Measurements from ENCODE around the gene NUP43. TPM values are rescaled to one million over a fixed set of nuclear protein-coding genes. Genes with fewer than 3 reads are reported as not detected.

The NUP43 gene, protein sequence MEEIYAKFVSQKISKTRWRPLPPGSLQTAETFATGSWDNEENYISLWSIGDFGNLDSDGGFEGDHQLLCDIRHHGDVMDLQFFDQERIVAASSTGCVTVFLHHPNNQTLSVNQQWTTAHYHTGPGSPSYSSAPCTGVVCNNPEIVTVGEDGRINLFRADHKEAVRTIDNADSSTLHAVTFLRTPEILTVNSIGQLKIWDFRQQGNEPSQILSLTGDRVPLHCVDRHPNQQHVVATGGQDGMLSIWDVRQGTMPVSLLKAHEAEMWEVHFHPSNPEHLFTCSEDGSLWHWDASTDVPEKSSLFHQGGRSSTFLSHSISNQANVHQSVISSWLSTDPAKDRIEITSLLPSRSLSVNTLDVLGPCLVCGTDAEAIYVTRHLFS
- 16.0 and 17.6 TPM in 2 replicates for total RNA-seq

DNA sequence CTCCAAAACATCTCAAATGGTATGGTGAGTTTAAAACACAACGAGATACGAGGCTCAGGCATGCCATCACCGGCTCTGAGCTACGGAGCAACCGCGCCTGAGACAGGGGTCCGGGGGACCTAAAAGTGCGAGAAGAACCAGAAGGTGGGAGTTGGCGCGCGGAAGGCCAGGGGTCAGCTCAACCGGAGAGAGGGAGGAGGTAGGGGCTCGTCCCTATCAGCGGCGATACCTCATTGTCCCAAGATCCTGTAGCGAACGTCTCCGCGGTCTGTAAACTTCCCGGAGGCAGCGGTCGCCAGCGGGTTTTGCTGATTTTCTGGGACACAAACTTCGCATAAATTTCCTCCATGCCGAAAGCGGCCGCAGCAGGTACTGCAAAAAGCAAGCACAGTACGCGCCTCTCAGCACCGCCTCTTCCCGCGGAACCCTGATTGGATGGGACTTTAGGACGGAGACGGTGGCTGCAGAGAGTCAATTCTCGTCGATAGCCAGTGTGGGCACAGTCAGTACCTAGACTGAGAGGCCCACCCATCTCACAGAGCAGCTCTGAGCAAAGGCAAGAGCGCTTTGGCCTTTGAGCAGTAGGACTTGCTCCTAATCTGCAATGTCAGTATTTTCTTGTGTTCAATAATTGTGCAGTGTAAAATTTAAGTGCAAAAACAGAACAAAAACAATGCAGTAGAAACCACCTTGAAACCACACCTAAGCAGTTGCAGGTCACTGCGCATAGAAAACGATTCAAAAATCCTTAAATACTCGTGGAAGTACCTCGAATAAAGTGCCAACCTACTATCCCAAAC, at the start of gene NUP43:
NUP43 (minus strand) TSS at position 383 of the 800 bp plus-strand sequence; CDS start at position 349, 34 bp downstream.

DNA sequence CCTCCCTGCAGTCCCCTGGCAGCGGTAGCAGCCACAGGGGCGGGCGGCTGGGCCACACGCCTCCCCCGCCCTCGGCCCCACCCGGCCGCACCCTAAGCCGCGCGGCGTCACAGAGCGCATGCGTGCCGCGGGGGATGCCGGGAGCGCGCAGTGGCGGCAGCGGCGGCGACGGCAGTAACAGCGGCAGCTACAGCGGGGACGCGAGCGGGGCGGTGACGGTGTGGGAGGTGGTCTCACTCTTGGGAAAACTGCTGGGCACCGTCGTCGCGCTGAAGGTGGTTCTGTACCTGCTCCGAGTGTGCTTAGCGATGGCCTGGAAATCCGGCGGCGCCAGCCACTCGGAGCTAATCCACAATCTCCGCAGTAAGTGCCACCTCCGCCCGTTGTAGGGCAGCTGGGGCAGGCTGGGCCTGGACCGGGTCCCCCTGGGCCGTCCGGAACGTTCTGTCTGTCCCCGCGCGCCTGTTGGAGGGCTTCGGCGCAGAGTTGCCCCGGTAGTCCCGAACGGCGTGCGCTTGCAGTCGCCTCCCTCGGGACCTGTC, 3.3 kb upstream of the NUP43 start, which contains the start of gene PCMT1:
PCMT1 (plus strand) TSS at position 148 of the 542 bp plus-strand sequence; CDS start at position 309, 161 bp downstream.

DNA sequence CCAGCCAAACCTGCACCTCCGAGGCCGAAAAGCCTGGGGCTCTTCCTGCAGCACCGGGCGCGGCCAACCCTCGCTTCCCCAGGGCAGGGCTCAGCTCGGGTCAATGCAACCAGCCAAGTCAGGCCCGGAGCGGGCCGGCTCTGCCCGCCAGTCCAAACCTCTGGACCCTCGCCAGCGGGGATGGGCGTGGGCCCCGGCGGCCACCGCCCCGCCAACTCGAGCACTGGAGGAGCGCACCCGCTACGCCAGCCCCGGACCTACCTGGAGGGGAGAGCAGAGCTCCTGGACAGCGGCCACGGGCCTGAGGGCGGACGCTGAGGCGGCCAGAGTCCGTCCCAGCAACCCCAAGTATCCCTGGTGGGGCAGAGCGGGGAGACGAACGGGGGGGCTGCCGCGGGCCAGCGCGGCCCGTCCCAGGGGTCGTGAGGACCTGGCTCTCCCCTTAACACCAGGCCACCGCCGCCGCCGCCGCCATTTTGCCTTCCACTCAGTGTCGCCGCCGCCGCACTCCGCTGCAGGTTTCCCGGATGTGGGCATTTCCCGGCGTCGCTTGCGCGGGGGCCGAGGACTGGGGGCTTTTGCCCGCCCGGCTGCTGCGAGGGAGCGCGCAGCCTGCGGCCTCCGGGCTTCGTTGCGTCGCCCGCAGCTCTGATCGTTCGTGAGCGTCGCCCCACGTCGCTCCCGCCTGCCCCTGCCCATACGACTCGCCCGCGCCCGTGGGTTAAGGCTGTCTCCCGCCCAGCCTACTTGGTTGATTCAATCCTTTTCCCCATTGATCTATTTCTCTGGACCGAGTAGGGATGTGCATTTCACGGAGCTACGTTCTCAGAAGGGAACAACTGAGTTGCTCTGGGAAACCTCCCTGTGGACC, 28.5 kb downstream of the NUP43 start, which contains the start of gene LATS1:
LATS1 (minus strand) TSS at position 514 of the 871 bp plus-strand sequence. CDS start 15,975 bp downstream, outside the sequence.

Other genes starting within 250 kb of the NUP43 start
- gene PPIL4, start 200.5 kb downstream of the NUP43 start, total RNA-seq: 26.5 and 32.4 TPM in 2 replicates
- gene GINM1, start 180.2 kb downstream of the NUP43 start, total RNA-seq: 70.2 and 94.7 TPM in 2 replicates
- 20.5 and 22.8 TPM in 2 replicates for gene KATNA1, start 97.8 kb downstream of the NUP43 start, total RNA-seq
- 12.7 and 14.1 TPM in 2 replicates for gene LATS1, start 28.4 kb downstream of the NUP43 start, total RNA-seq
- 80.2 and 104 TPM in 2 replicates for gene PCMT1, start 3.2 kb upstream of the NUP43 start, total RNA-seq
- gene LRP11, start 117.8 kb upstream of the NUP43 start, total RNA-seq: 66.3 and 90.1 TPM in 2 replicates
- 0.17 and 0.26 TPM in 2 replicates for gene RAET1E, start 151.6 kb upstream of the NUP43 start, total RNA-seq
- gene RAET1G, start 176.6 kb upstream of the NUP43 start, total RNA-seq: 1.6 and 1.7 TPM in 2 replicates
- gene ULBP2, start 195.5 kb upstream of the NUP43 start, total RNA-seq: 4.9 and 14.9 TPM in 2 replicates
- gene ULBP1, start 217.4 kb upstream of the NUP43 start, total RNA-seq: 0.07 and 0.17 TPM in 2 replicates

Data from smooth muscle cell of the pulmonary artery (primary cell).